ENCODE results near the gene TULP1. TPM values are rescaled to one million over a fixed set of nuclear protein-coding genes. Genes with fewer than 3 reads are reported as not detected.
A peak's percentile ranks its signal among the peaks of the same experiment; 100 is the strongest.

Gene TULP1
- total RNA-seq, 1 experiment from 2014 or later: not detected

DNA sequence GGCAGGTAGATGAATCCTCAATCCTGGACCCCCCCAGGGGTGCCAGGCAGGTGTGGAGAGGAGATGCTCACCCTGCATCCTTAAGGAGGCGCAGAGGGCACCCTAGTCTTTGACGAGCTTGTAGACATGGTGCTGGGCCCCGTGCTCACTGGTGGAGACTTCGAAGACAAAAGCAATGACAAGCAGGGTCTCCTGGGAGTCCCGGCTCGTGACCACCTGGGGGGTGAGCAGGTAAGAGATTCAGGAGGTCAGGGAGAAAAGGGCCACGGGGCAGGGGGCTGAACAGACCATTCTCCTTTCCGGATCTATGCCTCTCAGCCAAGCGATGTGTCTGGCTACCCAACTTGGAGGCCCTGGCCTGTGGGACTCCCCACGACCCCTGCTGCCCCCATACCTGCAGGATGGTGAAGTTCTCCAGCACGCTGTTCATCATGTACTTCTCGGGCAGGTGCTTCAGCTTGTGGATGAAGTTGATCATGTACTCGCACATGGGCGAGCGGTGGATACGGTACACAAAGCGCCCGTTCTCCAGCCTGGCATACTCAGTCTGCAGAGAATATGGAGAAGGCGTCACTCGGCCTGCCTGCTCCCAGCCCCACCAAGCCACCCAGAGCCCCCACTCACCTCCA is 37.6 kb downstream of the TULP1 start:
- Histone ChIP-seq H3K36me3 (peaks cover 39% of the 10 kb centered on the region), H3K4me3 (no peak overlapping the region), H3K27ac (no peak overlapping the region), H3K9me3 (replicated peaks) (no peaks in the 10 kb centered on the region), H3K4me1 (peaks cover 14% of the 10 kb centered on the region), H3K27me3 (no peaks in the 10 kb centered on the region)
- no peak for DNase-seq

DNA sequence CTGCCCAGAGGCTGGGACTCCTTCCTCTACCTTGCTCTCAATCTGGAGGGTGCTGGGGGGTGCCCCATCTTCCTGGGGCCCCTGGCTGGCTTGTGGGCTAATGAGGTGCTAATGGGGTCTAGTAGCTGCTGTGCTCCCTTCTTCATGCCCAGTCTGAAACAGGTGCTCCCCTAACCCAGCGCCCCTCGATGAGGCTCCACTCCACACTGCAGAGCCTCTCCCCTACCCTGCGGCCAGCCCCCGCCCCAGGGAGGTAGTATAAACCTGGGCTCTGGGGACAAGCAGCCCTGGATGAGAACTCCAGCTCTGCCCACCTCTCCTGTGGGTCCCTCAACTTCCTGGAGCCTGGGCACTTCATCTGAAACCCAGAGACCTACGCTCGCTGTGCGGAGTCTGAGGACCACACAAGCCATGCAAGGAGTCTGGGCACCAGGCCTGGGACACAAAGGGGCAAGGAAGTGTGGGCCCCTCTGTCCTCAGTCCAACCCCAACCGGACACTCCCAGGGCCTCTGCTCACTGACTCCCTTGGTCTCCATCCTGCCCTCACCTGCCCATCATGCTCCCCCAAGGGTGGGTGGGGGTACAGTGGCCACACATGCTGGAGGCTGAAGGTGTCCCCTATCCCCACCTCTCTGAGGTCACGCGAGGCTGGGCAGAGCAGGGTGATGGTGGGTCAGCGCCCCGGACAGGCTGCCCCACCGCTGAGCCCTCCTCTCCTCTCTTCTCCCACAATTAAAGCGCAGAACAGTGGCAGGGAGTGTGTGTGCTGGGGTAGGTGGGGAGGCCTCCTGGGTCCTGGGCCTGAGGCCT is 38.4 kb downstream of the TULP1 start:
- Histone ChIP-seq H3K4me1 (peaks cover 17% of the 10 kb centered on the region), H3K27me3 (no peaks in the 10 kb centered on the region), H3K9me3 (replicated peaks) (no peaks in the 10 kb centered on the region), H3K4me3 (no peak overlapping the region), H3K36me3 (peaks cover 46% of the 10 kb centered on the region), H3K27ac (no peak overlapping the region)
- no peak for DNase-seq

DNA sequence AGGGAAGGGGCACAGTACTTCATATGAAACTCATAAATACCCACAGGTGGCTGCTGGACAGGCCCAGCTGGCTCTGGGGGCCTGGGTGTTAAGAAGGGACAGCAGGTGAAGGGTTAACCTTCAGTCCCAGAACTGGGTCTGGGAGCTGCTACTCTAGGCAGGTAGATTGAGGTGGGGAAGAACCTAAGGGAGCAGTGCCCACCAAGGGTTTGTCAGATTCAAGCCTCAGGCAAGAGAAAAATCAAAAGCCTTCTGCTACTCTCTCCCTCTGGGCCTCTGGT is 38.9 kb downstream of the TULP1 start:
- Histone ChIP-seq H3K27ac (no peak overlapping the region), H3K36me3 (peaks cover 52% of the 10 kb centered on the region)
- no peak for DNase-seq

GRCh38 chr6:35473075-35473849 is 39.4 kb downstream of the TULP1 start:
- Histone ChIP-seq H3K36me3 (peaks cover 56% of the 10 kb centered on the region), H3K27ac (no peak overlapping the region), H3K27me3 (no peaks in the 10 kb centered on the region), H3K9me3 (replicated peaks) (no peaks in the 10 kb centered on the region), H3K4me1 (peaks cover 17% of the 10 kb centered on the region), H3K4me3 (no peak overlapping the region)
- DNase-seq: no peak

More for the DNA sequence above, 38.9 kb downstream of the TULP1 start:
- H3K9me3 ChIP-seq (replicated peaks): no peaks in the 10 kb centered on the region
- H3K27me3 ChIP-seq: no peaks in the 10 kb centered on the region
- peaks cover 17% of the 10 kb centered on the region for H3K4me1 ChIP-seq
- H3K4me3 ChIP-seq: no peak overlapping the region

DNA sequence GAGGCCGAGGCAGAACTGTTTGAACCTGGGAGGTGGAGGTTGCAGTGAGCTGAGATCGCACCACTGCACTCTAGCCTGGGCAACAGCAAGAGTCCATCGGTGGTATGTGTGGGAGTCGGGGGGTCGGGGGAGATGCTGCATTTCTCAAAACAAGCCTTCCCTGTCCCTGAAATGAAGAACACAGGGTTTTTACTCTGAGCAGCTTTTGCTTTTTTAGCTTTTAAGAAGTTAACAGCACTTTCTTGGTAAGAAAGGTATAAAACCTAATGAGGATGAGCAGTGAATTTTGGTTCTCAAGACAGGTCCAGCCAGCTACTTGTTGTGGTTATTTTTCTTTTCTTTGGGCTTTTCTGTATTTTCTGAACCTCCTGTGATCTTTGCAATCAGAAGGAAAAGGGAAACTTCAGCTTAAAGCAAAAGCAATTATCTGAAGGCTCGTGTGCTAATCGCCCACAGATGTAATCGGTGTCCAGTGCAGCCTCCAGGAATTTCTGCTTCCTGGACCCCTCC is 40.8 kb downstream of the TULP1 start:
- no peak overlapping the region for H3K27ac ChIP-seq
- peaks cover 17% of the 10 kb centered on the region for H3K4me1 ChIP-seq
- H3K9me3 ChIP-seq (replicated peaks): no peaks in the 10 kb centered on the region
- peaks cover 56% of the 10 kb centered on the region for H3K36me3 ChIP-seq
- H3K27me3 ChIP-seq: no peaks in the 10 kb centered on the region
- no peak for DNase-seq
- no peak overlapping the region for H3K4me3 ChIP-seq

DNA sequence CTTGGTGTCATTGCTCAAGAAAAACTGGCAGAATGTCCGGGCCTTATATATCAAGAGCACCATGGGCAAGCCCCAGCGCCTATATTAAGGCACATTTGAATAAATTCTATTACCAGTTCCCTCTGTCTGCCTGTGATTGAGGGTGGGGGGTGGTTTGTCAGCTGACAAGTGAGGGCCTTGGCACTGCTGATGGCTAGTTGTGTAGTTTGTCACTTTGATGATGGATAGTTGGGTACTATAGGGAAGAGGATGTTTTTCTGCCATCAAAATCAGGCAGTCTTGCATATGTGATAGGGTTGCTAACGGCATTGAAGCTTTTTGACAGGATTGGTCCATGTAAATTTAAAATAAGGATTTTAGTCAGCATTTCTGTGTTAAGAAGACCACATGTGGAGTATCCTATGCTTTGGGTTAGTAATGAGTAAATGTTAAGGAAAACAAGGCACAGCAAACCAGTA is 42.0 kb downstream of the TULP1 start:
- H3K27ac ChIP-seq: no peak overlapping the region
- peak overlapping the region; percentile 98 for H3K4me3 ChIP-seq
- peaks cover 17% of the 10 kb centered on the region for H3K4me1 ChIP-seq
- no peaks in the 10 kb centered on the region for H3K9me3 ChIP-seq (replicated peaks)
- DNase-seq: no peak
- peaks cover 59% of the 10 kb centered on the region for H3K36me3 ChIP-seq
- H3K27me3 ChIP-seq: no peaks in the 10 kb centered on the region

DNA sequence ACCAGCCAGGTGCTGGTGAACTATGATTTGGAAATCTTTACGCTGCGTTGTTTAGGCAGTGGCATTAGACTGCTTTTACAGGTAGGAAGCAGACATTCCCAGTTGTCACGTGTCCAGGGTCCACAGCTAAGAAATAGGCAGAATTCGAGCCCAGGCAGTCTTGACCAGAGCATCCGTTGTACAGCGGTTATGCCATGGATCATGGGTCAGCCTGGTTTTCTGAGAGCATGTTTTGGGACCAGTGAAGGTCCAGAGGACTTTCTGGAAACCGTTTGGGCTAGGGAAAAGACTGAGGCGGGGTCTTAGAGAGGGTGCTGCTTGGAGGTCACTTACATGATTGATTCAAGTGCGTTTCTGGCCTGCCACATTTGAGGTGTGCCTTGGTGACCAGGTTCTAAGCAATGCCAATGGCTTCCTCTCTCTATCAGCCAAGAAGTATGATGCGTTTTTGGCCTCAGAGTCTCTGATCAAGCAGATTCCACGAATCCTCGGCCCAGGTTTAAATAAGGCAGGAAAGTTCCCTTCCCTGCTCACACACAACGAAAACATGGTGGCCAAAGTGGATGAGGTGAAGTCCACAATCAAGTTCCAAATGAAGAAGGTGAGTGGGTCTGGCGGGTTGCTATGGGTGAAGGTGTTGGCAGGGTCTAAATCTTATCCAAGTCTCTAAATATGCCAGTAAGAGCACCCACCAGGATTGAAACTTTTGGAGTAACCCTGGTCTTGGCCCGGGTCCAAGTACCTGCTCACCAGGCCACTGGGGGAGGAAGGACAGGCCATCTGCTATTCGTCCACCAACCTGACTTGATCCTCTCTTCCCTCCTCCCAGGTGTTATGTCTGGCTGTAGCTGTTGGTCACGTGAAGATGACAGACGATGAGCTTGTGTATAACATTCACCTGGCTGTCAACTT is 42.7 kb downstream of the TULP1 start:
- peaks cover 17% of the 10 kb centered on the region for H3K4me1 ChIP-seq
- peaks cover 62% of the 10 kb centered on the region for H3K36me3 ChIP-seq
- H3K4me3 ChIP-seq: peak overlapping the region; percentile 98
- H3K27me3 ChIP-seq: no peaks in the 10 kb centered on the region
- no peaks in the 10 kb centered on the region for H3K9me3 ChIP-seq (replicated peaks)
- peak in 1 of 2 experiments; percentile 26 for DNase-seq
- peak overlapping the region; percentile 92; the same call in 1 of the 2 replicates for H3K27ac ChIP-seq

- H3K36me3 ChIP-seq: peaks cover 61% of the 10 kb centered on the region
- H3K4me3 ChIP-seq: peak overlapping the region; percentile 98
- no peaks in the 10 kb centered on the region for H3K9me3 ChIP-seq (replicated peaks)
- H3K27ac ChIP-seq: peak overlapping the region; percentile 92
- H3K4me1 ChIP-seq: peaks cover 17% of the 10 kb centered on the region
- DNase-seq: peak in 1 of 2 experiments; percentile 24
- no peaks in the 10 kb centered on the region for H3K27me3 ChIP-seq
Measured at GRCh38 chr6:35468980-35469750, 43.5 kb downstream of the TULP1 start.

DNA sequence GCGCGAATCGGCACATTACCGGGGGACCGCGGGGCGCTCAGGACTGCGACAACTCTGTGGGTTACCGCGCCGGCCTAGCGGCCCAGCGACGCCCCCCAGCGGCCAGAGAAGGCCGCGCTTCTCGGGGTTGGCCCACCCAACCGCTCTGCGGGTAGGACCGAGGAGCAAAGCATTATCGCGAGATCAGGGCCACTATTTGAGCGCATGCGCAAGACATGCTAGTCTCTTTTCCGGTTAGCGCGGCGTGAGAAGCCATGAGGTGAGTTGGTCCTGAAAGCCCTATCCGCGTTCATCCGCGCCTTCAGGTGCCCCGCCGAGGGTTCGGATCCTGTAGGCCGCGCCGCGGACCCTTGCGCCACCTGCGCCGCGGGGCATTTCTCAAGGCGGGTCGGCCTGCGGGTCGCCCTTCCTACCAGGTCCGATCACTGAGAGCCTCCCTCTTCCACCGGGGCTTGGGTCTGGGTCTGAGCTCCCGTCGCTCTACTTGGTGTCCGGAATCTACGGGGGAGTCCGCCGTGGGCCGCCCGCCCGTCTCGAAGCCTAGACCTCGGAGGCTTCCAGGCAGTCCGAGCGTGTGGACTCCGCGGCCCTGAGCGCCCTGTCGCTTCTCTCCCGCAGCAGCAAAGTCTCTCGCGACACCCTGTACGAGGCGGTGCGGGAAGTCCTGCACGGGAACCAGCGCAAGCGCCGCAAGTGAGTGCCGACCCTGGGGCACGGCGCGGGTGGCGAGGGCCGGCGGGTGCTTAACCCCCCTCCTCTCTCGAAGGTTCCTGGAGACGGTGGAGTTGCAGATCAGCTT is 44.3 kb downstream of the TULP1 start, which contains the start of gene RPL10A:
RPL10A (plus strand) TSS at position 221 of the 799 bp plus-strand sequence; CDS start at position 255, 34 bp downstream.
- peaks cover 55% of the 10 kb centered on the region for H3K36me3 ChIP-seq
- DNase-seq: peak; percentile 96 to 98
- no peaks in the 10 kb centered on the region for H3K27me3 ChIP-seq
- no peaks in the 10 kb centered on the region for H3K9me3 ChIP-seq (replicated peaks)
- peak within 1 kb of the TSS; percentile 92 for H3K27ac ChIP-seq
- H3K4me1 ChIP-seq: peaks cover 17% of the 10 kb centered on the region
- peak within 1 kb of the TSS; percentile 98 for H3K4me3 ChIP-seq

DNA sequence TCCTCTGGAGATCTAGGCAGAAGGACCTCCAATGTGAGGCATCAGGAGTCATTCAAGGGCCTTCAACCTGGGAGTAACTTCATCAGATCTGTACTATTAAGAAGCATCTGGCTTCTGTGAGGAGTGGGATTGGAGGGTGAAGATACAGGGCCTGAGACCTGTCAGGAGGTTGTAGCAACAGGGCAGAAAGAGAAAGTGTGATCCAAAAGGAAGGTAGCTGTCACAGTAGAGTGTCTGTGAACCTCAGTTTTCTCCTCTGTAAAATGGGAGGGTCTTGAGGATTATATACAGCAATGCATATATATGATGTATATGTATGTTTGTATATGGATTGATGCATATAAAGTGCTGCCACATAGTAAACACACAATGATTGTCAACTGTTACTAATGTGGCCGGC is 47.0 kb downstream of the TULP1 start:
- Histone ChIP-seq H3K27me3 (no peaks in the 10 kb centered on the region), H3K27ac (no peak overlapping the region), H3K4me1 (peaks cover 8% of the 10 kb centered on the region), H3K9me3 (replicated peaks) (no peaks in the 10 kb centered on the region), H3K4me3 (no peak overlapping the region), H3K36me3 (peaks cover 29% of the 10 kb centered on the region)
- no peak for DNase-seq

DNA sequence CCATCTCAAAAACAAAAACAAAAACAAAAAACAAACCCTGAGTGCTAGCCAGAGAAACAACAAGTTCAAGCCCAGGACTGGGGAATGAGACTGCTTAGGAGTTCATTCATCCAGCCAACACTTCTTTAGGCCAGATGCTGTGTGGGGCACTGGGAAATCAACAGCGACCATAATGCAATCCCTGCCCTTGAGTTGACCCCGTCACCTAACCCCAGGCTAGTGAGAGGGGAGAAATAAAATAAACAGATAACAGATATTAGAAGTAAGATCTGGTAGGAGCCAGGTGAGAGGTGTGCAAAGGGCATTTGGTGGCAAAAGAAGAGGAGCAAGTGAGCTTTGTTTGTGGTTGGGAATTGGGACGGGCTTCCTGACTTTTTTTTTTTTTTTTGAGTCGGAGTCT is 49.4 kb downstream of the TULP1 start:
- Histone ChIP-seq H3K4me3 (no peak overlapping the region), H3K36me3 (peaks cover 5% of the 10 kb centered on the region), H3K27me3 (no peaks in the 10 kb centered on the region), H3K9me3 (replicated peaks) (no peaks in the 10 kb centered on the region), H3K4me1 (no peaks in the 10 kb centered on the region), H3K27ac (no peak overlapping the region)
- no peak for DNase-seq

DNA sequence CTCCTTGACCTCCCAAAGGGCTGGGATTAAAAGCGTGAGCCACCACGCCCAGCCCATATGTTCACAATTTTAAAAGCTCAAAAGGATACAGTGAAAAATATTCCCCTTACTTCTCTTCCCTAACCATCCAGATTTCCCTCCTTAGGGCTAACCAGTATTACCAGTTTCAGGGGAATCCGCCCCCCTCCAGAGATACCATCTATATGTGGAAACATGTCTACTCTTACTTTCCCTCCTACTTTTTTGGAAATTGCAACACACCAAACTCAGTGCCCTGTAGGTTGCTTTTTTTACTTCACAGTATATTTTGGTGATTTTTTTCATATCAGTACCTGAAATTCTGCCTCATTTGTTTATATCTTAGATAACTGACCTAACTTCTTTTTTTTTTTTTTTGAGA is 51.4 kb downstream of the TULP1 start:
- H3K4me3 ChIP-seq: no peak overlapping the region
- H3K9me3 ChIP-seq (replicated peaks): no peaks in the 10 kb centered on the region
- H3K27me3 ChIP-seq: no peaks in the 10 kb centered on the region
- no peak overlapping the region for H3K27ac ChIP-seq
- H3K4me1 ChIP-seq: no peaks in the 10 kb centered on the region
- no peak for DNase-seq
- peaks cover 4% of the 10 kb centered on the region for H3K36me3 ChIP-seq

- no peaks in the 10 kb centered on the region for H3K9me3 ChIP-seq (replicated peaks)
- no peaks in the 10 kb centered on the region; the same call in 1 of the 2 replicates for H3K36me3 ChIP-seq
- DNase-seq: no peak
Measured at GRCh38 chr6:35457907-35458306, 54.8 kb downstream of the TULP1 start.

More at GRCh38 chr6:35457907-35458306, 54.8 kb downstream of the TULP1 start:
- Histone ChIP-seq H3K4me3 (no peak overlapping the region), H3K27me3 (no peaks in the 10 kb centered on the region), H3K27ac (no peak overlapping the region), H3K4me1 (peaks cover 8% of the 10 kb centered on the region; the same call in 1 of the 2 replicates)

All from SJCRH30 (cell line).